GM12864 (cell line): ENCODE measurements around the gene SRRM2.

ENCODE experiments used
- DNase-seq: peaks from one replicate; pipeline ENCODE4 v3.0.0-alpha.2; 2011; ENCODE audit warnings: low read depth
- H3K4me3 ChIP-seq: 2 replicates; pipeline ENCODE4 v1.5.1; 2011; ENCODE audit warnings: mild to moderate bottlenecking, low read depth, low read length, control low read depth
- TF ChIP-seq, protein P1 (sequence below): IDR thresholded peaks from 2 replicates; pipeline ENCODE4 v1.5.1; 2011; ENCODE audit warnings: low read depth, mild to moderate bottlenecking, moderate library complexity, low read length, control low read depth, inconsistent platforms; ENCODE audit errors: missing control alignments

SRRM2 gene

DNA sequence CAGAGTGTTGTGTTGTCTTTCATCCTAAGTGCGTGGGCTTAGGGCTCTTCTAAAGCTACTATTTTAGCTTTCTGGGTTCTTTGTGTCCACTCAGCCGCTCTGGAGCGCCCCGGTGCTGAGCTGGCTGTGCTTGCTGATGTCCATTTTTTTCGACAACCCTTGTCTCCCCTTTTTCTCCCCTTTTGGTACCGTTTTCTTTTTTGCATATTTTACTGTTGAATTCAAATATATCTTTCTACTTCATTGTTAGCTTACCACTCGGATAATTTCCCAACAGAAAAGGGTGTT is 1.2 kb downstream of the SRRM2 start:
- H3K4me3 ChIP-seq: peak overlapping the region; percentile 72
- DNase-seq: no peak
- TF ChIP-seq, protein P1, sequence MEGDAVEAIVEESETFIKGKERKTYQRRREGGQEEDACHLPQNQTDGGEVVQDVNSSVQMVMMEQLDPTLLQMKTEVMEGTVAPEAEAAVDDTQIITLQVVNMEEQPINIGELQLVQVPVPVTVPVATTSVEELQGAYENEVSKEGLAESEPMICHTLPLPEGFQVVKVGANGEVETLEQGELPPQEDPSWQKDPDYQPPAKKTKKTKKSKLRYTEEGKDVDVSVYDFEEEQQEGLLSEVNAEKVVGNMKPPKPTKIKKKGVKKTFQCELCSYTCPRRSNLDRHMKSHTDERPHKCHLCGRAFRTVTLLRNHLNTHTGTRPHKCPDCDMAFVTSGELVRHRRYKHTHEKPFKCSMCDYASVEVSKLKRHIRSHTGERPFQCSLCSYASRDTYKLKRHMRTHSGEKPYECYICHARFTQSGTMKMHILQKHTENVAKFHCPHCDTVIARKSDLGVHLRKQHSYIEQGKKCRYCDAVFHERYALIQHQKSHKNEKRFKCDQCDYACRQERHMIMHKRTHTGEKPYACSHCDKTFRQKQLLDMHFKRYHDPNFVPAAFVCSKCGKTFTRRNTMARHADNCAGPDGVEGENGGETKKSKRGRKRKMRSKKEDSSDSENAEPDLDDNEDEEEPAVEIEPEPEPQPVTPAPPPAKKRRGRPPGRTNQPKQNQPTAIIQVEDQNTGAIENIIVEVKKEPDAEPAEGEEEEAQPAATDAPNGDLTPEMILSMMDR: no peak

DNA sequence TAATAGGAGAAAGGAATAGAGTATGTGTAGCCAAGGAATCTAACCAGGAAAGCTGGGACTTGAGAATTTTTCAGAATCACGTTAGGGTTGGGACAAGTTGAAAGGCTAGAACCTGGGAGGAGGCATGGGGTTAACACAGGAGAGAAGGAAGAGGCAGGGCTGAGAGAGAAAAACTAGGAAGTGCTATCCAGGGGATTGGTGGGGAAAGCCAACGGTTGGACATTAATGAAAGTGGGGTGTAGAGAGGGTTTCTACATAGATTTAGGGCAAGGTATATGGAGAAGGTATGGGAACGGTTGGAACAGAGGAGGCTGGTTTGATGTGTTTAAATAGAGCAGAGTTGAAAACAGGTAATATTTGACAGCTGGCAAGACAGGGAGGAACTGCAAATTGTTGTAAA is 2.7 kb downstream of the SRRM2 start:
- DNase-seq: no peak
- H3K4me3 ChIP-seq: no peak overlapping the region
- TF ChIP-seq, protein P1: no peak

DNA sequence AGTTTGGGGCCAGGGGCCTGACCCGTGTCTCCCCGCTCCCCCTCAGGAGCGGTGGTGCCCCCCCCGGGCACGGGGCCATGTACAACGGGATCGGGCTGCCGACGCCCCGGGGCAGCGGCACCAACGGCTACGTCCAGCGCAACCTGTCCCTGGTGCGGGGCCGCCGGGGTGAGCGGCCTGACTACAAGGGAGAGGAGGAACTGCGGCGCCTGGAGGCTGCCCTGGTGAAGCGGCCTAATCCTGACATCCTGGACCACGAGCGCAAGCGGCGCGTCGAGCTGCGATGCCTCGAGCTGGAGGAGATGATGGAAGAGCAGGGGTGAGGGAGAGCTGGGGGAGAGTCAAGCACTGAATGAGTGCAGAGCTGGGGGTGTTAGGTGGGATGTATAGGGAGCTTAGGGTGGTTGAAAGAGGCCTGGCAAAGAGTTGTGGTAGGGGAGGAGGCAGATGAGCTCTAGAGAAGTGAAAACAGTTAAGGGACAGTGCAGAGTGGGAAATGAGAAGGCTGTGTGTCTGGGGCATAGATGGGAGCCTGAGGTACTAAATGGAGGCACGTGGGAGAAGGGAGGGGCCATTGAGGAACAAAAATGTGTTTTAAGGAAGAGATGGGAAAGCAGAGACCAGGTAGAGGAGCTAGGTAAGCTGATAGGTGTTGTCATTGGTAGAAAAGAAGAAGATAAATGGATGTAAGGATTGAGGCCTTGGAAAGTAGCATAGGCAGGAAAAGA is 4.0 kb downstream of the SRRM2 start:
- no peak overlapping the region for H3K4me3 ChIP-seq
- no peak for DNase-seq
- TF ChIP-seq, protein P1: no peak

DNA sequence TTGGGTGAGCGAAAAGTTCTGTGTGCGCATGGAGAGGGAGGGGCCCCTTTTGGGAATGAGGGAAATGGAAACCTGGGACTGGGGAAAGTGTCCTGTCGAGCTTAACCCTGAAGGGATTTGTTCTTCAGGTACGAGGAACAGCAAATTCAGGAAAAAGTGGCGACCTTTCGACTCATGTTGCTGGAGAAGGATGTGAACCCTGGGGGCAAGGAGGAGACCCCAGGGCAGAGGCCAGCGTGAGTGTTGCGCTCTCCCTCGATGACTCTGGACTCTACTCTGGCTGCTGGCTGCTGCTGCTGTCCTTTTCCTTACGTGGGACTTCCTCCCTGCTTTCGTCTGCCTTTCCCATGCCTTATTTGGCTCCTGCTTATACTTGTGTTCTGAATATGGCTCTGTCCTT is 4.9 kb downstream of the SRRM2 start:
- no peak overlapping the region for H3K4me3 ChIP-seq
- TF ChIP-seq, protein P1: no peak
- DNase-seq: no peak

DNA sequence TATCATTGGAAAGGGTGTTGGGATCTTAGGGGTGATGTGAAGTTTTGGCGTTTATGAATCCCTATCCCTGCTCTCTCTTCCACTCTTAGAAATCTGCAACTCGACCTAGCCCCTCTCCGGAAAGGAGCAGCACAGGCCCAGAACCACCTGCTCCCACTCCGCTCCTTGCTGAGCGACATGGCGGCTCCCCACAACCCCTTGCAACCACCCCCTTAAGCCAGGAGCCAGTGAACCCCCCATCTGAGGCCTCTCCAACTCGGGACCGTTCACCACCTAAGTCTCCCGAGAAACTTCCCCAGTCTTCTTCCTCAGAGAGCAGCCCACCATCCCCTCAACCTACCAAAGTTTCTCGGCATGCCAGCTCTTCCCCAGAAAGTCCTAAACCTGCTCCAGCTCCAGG is 9.0 kb downstream of the SRRM2 start:
- TF ChIP-seq, protein P1: no peak
- no peak overlapping the region for H3K4me3 ChIP-seq
- DNase-seq: no peak

DNA sequence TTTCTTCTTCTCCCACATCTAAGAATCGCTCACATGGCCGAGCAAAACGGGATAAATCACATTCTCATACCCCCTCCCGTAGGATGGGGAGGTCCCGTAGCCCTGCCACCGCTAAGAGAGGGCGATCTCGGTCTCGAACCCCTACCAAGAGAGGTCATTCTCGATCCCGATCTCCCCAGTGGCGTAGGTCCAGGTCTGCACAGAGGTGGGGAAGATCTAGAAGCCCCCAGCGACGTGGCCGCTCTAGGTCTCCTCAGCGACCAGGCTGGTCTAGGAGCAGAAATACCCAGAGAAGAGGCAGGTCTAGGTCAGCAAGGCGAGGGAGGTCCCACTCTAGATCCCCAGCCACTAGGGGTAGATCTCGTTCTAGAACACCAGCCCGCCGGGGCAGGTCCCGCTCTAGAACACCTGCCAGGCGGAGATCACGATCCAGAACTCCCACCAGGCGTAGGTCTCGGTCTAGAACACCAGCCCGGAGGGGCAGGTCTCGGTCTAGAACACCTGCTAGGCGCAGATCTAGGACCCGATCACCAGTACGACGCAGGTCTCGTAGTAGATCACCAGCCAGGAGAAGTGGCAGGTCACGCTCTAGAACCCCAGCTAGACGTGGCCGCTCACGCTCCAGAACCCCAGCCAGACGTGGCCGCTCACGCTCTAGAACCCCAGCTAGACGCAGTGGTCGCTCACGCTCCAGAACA is 9.6 kb downstream of the SRRM2 start:
- TF ChIP-seq, protein P1: no peak
- no peak overlapping the region for H3K4me3 ChIP-seq
- no peak for DNase-seq

DNA sequence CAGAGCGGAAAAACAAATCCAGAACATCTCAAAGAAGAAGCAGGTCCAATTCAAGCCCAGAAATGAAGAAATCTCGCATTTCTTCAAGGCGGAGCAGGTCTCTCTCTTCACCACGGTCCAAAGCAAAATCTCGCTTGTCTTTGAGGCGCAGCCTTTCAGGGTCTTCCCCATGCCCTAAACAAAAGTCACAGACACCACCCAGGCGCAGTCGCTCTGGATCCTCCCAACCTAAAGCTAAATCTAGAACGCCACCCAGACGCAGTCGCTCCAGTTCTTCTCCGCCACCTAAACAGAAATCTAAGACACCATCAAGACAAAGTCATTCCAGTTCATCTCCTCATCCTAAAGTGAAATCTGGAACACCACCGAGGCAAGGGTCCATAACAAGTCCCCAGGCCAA is 10.3 kb downstream of the SRRM2 start:
- H3K4me3 ChIP-seq: no peak overlapping the region
- TF ChIP-seq, protein P1: no peak
- DNase-seq: no peak
